ENCODE measurements around the gene MAP4K1.

- no peak for TF ChIP-seq EZH2 (IDR thresholded peaks at IDR 0.05; ENCODE audit: low read length, unreplicated experiment)
- TF ChIP-seq, protein P1, sequence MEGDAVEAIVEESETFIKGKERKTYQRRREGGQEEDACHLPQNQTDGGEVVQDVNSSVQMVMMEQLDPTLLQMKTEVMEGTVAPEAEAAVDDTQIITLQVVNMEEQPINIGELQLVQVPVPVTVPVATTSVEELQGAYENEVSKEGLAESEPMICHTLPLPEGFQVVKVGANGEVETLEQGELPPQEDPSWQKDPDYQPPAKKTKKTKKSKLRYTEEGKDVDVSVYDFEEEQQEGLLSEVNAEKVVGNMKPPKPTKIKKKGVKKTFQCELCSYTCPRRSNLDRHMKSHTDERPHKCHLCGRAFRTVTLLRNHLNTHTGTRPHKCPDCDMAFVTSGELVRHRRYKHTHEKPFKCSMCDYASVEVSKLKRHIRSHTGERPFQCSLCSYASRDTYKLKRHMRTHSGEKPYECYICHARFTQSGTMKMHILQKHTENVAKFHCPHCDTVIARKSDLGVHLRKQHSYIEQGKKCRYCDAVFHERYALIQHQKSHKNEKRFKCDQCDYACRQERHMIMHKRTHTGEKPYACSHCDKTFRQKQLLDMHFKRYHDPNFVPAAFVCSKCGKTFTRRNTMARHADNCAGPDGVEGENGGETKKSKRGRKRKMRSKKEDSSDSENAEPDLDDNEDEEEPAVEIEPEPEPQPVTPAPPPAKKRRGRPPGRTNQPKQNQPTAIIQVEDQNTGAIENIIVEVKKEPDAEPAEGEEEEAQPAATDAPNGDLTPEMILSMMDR (conservative IDR thresholded peaks at IDR 0.05; ENCODE audit: low read depth, low read length) = no peak
- no peak for TF ChIP-seq EZH2phosphoT487 (IDR thresholded peaks at IDR 0.05; ENCODE audit: borderline replicate concordance, low read length)
Observed at GRCh38 chr19:38543286-38543806, 74.4 kb downstream of the MAP4K1 start.

Measured in PC-3 (cell line).